Measurements from ENCODE around the gene RPL11.
A peak's percentile ranks its signal among the peaks of the same experiment; 100 is the strongest.
"Not testable (repeated sequence)": the region's sequence is repeated elsewhere in the genome, so short reads cannot be mapped to it uniquely, and the experiment has no call there.

Gene RPL11

GRCh38 chr1:23648576-23648975, 43.0 kb upstream of the RPL11 start:
- TF ChIP-seq CTCF (conservative IDR thresholded peaks at IDR 0.05; ENCODE audit: control insufficient read depth, insufficient read depth, low read depth, low read length) = no peak
- no peak overlapping the region for H3K4me3 ChIP-seq (ENCODE audit: control insufficient read depth, low read depth, low read length)
- no peak for DNase-seq (ENCODE audit: low read depth)

- not testable (repeated sequence) for DNase-seq (ENCODE audit: low read depth); H3K4me3 ChIP-seq (ENCODE audit: control insufficient read depth, low read depth, low read length)
These were observed 42.4 kb upstream of the RPL11 start for GRCh38 chr1:23649157-23649556.

GRCh38 chr1:23650344-23650990, 41.1 kb upstream of the RPL11 start:
- no peak for DNase-seq (ENCODE audit: low read depth)
- no peak for TF ChIP-seq CTCF (conservative IDR thresholded peaks at IDR 0.05; ENCODE audit: control insufficient read depth, insufficient read depth, low read depth, low read length)
- H3K4me3 ChIP-seq (ENCODE audit: control insufficient read depth, low read depth, low read length) = no peak overlapping the region

GRCh38 chr1:23651069-23651808, 40.4 kb upstream of the RPL11 start:
- peak; percentile 72 for DNase-seq (ENCODE audit: low read depth)
- no peak for TF ChIP-seq CTCF (conservative IDR thresholded peaks at IDR 0.05; ENCODE audit: control insufficient read depth, insufficient read depth, low read depth, low read length)
- H3K4me3 ChIP-seq (ENCODE audit: control insufficient read depth, low read depth, low read length) = no peak overlapping the region

- peak; percentile 89 for TF ChIP-seq CTCF (conservative IDR thresholded peaks at IDR 0.05; ENCODE audit: control insufficient read depth, insufficient read depth, low read depth, low read length)
- DNase-seq (ENCODE audit: low read depth) = peak; percentile 36
- H3K4me3 ChIP-seq (ENCODE audit: control insufficient read depth, low read depth, low read length) = no peak overlapping the region
These were observed 33.8 kb upstream of the RPL11 start for GRCh38 chr1:23657659-23658275.

GRCh38 chr1:23660671-23661070, 30.9 kb upstream of the RPL11 start:
- no peak for DNase-seq (ENCODE audit: low read depth)
- no peak overlapping the region for H3K4me3 ChIP-seq (ENCODE audit: control insufficient read depth, low read depth, low read length)

More at GRCh38 chr1:23660671-23661070, 30.9 kb upstream of the RPL11 start:
- TF ChIP-seq CTCF (conservative IDR thresholded peaks at IDR 0.05; ENCODE audit: control insufficient read depth, insufficient read depth, low read depth, low read length) = no peak

Measured in fibroblast of mammary gland (primary cell).